Kidney (tissue), 14 donors: ENCODE measurements around the gene EVA1A. TPM values are rescaled to one million over a fixed set of nuclear protein-coding genes. Genes with fewer than 3 reads are reported as not detected.

Experiments
- DNase-seq, 5 donors: peaks; one replicate each; pipeline ENCODE4 v3.0.0-alpha.2; 2013 to 2020
- FAIRE-seq: peaks from 2 replicates; lab custom pipeline; 2012; peaks lifted over from hg19 to GRCh38; lab: Jason Lieb, UNC
- H3K27ac ChIP-seq, 2 donors: one replicate each; pipeline ENCODE4 v1.7.0; 2013; ENCODE audit warnings: low read depth in 2 of 2, low read length in 2 of 2, inconsistent platforms in 1 of 2
- H3K27me3 ChIP-seq: one replicate; pipeline ENCODE4 v1.7.1; 2013; ENCODE audit warnings: low read length, inconsistent platforms; ENCODE audit not compliant: control insufficient read depth, insufficient read depth
- H3K36me3 ChIP-seq, 3 donors: one replicate each; pipeline versions ENCODE4 v1.7.0 to v1.7.1; 2013; ENCODE audit warnings: low read length in 3 of 3, control low read depth in 1 of 3, inconsistent platforms in 1 of 3; ENCODE audit not compliant: insufficient read depth in 3 of 3, control insufficient read depth in 2 of 3
- H3K4me1 ChIP-seq, 3 donors: one replicate each; pipeline versions ENCODE4 v1.7.0 to v1.7.1; 2013; ENCODE audit warnings: low read length in 3 of 3, inconsistent platforms in 1 of 3, low read depth in 1 of 3; ENCODE audit not compliant: control insufficient read depth in 2 of 3, insufficient read depth in 2 of 3
- H3K4me3 ChIP-seq, 3 donors: one replicate each; pipeline versions ENCODE4 v1.7.0 to v1.8.1; 2013; ENCODE audit warnings: low read length in 3 of 3, control low read depth in 1 of 3, inconsistent platforms in 1 of 3
- H3K9ac ChIP-seq, 3 donors: one replicate each; pipeline versions ENCODE4 v1.7.0 to v1.7.1; 2013; ENCODE audit warnings: low read length in 3 of 3, control low read depth in 1 of 3, inconsistent platforms in 1 of 3
- H3K9me3 ChIP-seq, 3 donors: one replicate each; pipeline versions ENCODE4 v1.7.0 to v1.7.1; 2013; ENCODE audit warnings: low read length in 3 of 3, control low read depth in 1 of 3, inconsistent platforms in 1 of 3; ENCODE audit not compliant: control insufficient read depth in 2 of 3, insufficient read depth in 1 of 3
- CTCF ChIP-seq: IDR thresholded peaks from 3 replicates; pipeline ENCODE4 v1.5.1; 2012; ENCODE audit warnings: mild to moderate bottlenecking, moderate library complexity, borderline replicate concordance; ENCODE audit not compliant: insufficient read depth; ENCODE audit errors: extremely low read depth
- intact Hi-C: fragments of 100-400 bp; cut with DNase I; formaldehyde crosslinking; loops from one replicate; pipeline ENCODE4 v1.11.1; 2022
- polyA plus RNA-seq: library from polyadenylated mRNA; stranded (reverse); fragments of 350-450 nt; fragmentation: Illumina TruSeq; extraction: RNeasy Lipid Tissue Mini Kit (QIAGEN cat#74804); gene quantifications from one replicate; pipeline ENCODE4 v1.2.3, GENCODE V29; 2014; ENCODE audit warnings: low read depth, low replicate concordance; ENCODE audit not compliant: insufficient read depth
- total RNA-seq: library from RNA; stranded (reverse); fragmentation: NEBNext Ultra II Directional; extraction: Animal tissue kit (Norgen Biotek cat#: 25700); gene quantifications from one replicate; pipeline ENCODE4 v1.2.1, GENCODE V29; 2021
- donor health status: control.
- donor health status: control.
- donor health status: control.
- donor health status: control.
- donor health status: control.
- donor health status: DM: yes; HTN: yes; CAD: no.
- donor health status: Normal renal cell carcinoma (clear cell type).

EVA1A gene
- total and polyA plus RNA-seq, 2 donors from 2014 or later, result 28.1 to 32.4 TPM

GRCh38 chr2:75465317-75465984, 95.3 kb downstream of the EVA1A start:
- intact Hi-C loops, result no loop called here
- Histone ChIP-seq H3K4me1 (no peaks in the 10 kb centered on the region), H3K9ac (no peak overlapping the region), H3K9me3 (no peaks in the 10 kb centered on the region), H3K36me3 (no peaks in the 10 kb centered on the region), H3K4me3 (no peak overlapping the region), H3K27ac (no peak overlapping the region), H3K27me3 (no peaks in the 10 kb centered on the region)
- peak in 3 of 5 donors; percentile 30 to 67 (median 64) for DNase-seq
- peak; percentile 59 for TF ChIP-seq CTCF
- FAIRE-seq, result no peak

GRCh38 chr2:75464348-75464946, 96.3 kb downstream of the EVA1A start:
- H3K9ac ChIP-seq, result no peak overlapping the region
- FAIRE-seq, result peak; percentile 70
- H3K36me3 ChIP-seq, result no peaks in the 10 kb centered on the region
- peak in 2 of 5 donors; percentile 47 to 52 for DNase-seq
- no peaks in the 10 kb centered on the region for H3K27me3 ChIP-seq
- intact Hi-C loops, result loop anchor here (5.0 kb wide), 1 partner anchor 153 kb away; no protein-coding TSS in a partner anchor
- H3K4me3 ChIP-seq, result no peak overlapping the region
- H3K9me3 ChIP-seq, result no peaks in the 10 kb centered on the region
- TF ChIP-seq CTCF, result peak; percentile 62
- no peak overlapping the region for H3K27ac ChIP-seq
- H3K4me1 ChIP-seq, result no peaks in the 10 kb centered on the region

- no peak overlapping the region for H3K27ac ChIP-seq
- H3K27me3 ChIP-seq, result no peaks in the 10 kb centered on the region
- H3K9ac ChIP-seq, result no peak overlapping the region
- FAIRE-seq, result no peak
- no peak for DNase-seq
- no peak overlapping the region for H3K4me3 ChIP-seq
- H3K9me3 ChIP-seq, result no peaks in the 10 kb centered on the region
- no peaks in the 10 kb centered on the region for H3K4me1 ChIP-seq
- H3K36me3 ChIP-seq, result no peaks in the 10 kb centered on the region
- no peak for TF ChIP-seq CTCF
- intact Hi-C loops, result loop anchor here (5.0 kb wide), 1 partner anchor 155 kb away; no protein-coding TSS in a partner anchor
Observed at GRCh38 chr2:75462721-75463120, 98.0 kb downstream of the EVA1A start.
